Cerebellar nuclear complex (tissue), 1 donor: ENCODE measurements around the gene MTERF2.

ENCODE experiments used
- DNase-seq, 2 experiments: peaks; one replicate each; lab custom pipeline; 2025; lab: John Stamatoyannopoulos, UW

The MTERF2 gene

GRCh38 chr12:106954462-106955376 is 32.2 kb downstream of the MTERF2 start:
- DNase-seq, result no peak

- DNase-seq, result no peak
These were observed 33.3 kb downstream of the MTERF2 start for GRCh38 chr12:106953352-106954250.

- no peak for DNase-seq
These were observed 36.4 kb downstream of the MTERF2 start for GRCh38 chr12:106950591-106950990.

- DNase-seq, result no peak
These were observed 39.5 kb downstream of the MTERF2 start for GRCh38 chr12:106947461-106947860.

GRCh38 chr12:106945261-106945851 is 41.6 kb downstream of the MTERF2 start:
- no peak for DNase-seq

GRCh38 chr12:106942775-106943174 is 44.2 kb downstream of the MTERF2 start:
- DNase-seq, result no peak

GRCh38 chr12:106941481-106942156 is 45.3 kb downstream of the MTERF2 start:
- DNase-seq, result no peak

- no peak for DNase-seq
These were observed 52.7 kb downstream of the MTERF2 start for GRCh38 chr12:106934277-106934676.
